CD4-positive, alpha-beta memory T cell (primary cell): ENCODE results near the gene GRPEL1. TPM values are rescaled to one million over a fixed set of nuclear protein-coding genes. Genes with fewer than 3 reads are reported as not detected.
"Not testable (repeated sequence)": the region's sequence is repeated elsewhere in the genome, so short reads cannot be mapped to it uniquely, and the experiment has no call there.

ENCODE experiments used
- CTCF ChIA-PET: fragments of 350-600 bp; sonication (Branson Sonifier 250); formaldehyde crosslinking; loops from one replicate; lab custom pipeline; 2021; ENCODE audit warnings: inconsistent platforms; ENCODE audit not compliant: partially characterized antibody; lab: Charles Lee
- POLR2A ChIA-PET: fragments of 350-600 bp; sonication (Branson Sonifier 250); formaldehyde crosslinking; loops from one replicate; lab custom pipeline; 2021; ENCODE audit not compliant: partially characterized antibody; lab: Charles Lee
- DNase-seq, 5 donors: peaks; one replicate each; pipeline versions ENCODE4 v3.0.0 to v3.0.0-alpha.2; 2020 to 2022; ENCODE audit warnings: mixed read lengths in 1 of 5
- H3K27ac ChIP-seq: one replicate; pipeline ENCODE4 v1.7.0; 2013; ENCODE audit warnings: low read depth, low read length
- H3K27me3 ChIP-seq: 2 replicates; pipeline ENCODE4 v1.7.0; 2013; ENCODE audit warnings: mild to moderate bottlenecking, low read length, moderate library complexity; ENCODE audit not compliant: insufficient read depth
- H3K36me3 ChIP-seq: 2 replicates; pipeline ENCODE4 v1.7.0; 2013; ENCODE audit warnings: mild to moderate bottlenecking, low read length, moderate library complexity; ENCODE audit not compliant: insufficient read depth
- H3K4me1 ChIP-seq: 2 replicates; pipeline ENCODE4 v1.7.0; 2013; ENCODE audit warnings: mild to moderate bottlenecking, low read length, moderate library complexity; ENCODE audit not compliant: insufficient read depth
- H3K4me3 ChIP-seq, 2 donors: one replicate each; pipeline ENCODE4 v1.7.0; 2013; ENCODE audit warnings: low read length in 2 of 2, mild to moderate bottlenecking in 1 of 2
- H3K9me3 ChIP-seq, 2 donors: one replicate each; pipeline ENCODE4 v1.7.0; 2013; ENCODE audit warnings: low read length in 2 of 2, control low read depth in 1 of 2; ENCODE audit not compliant: control insufficient read depth in 1 of 2
- H3K27ac Mint-ChIP-seq, 7 donors: one replicate each; pipeline ENCODE4 v1.8.0; 2020 to 2021; ENCODE audit warnings: mixed read lengths in 7 of 7, mild to moderate bottlenecking in 6 of 7, inconsistent platforms in 3 of 7, moderate library complexity in 3 of 7
- H3K27me3 Mint-ChIP-seq, 2 donors: one replicate each; pipeline ENCODE4 v1.8.0; 2020 to 2021; ENCODE audit warnings: mixed read lengths in 2 of 2
- H3K36me3 Mint-ChIP-seq, 2 donors: one replicate each; pipeline ENCODE4 v1.8.0; 2020 to 2021; ENCODE audit warnings: mixed read lengths in 2 of 2, inconsistent platforms in 1 of 2, mild to moderate bottlenecking in 1 of 2
- H3K4me1 Mint-ChIP-seq, 4 donors: one replicate each; pipeline ENCODE4 v1.8.0; 2020 to 2021; ENCODE audit warnings: mixed read lengths in 4 of 4, mild to moderate bottlenecking in 1 of 4
- H3K4me3 Mint-ChIP-seq, 8 donors: one replicate each; pipeline ENCODE4 v1.8.0; 2020 to 2021; ENCODE audit warnings: mixed read lengths in 8 of 8, mild to moderate bottlenecking in 7 of 8, moderate library complexity in 6 of 8, inconsistent platforms in 3 of 8
- H3K9me3 Mint-ChIP-seq, 8 donors: one replicate each; pipeline ENCODE4 v1.8.0; 2020 to 2021; ENCODE audit warnings: mixed read lengths in 8 of 8, mild to moderate bottlenecking in 5 of 8, inconsistent platforms in 3 of 8, moderate library complexity in 1 of 8
- intact Hi-C: fragments of 100-400 bp; cut with micrococcal nuclease; formaldehyde crosslinking; loops from one replicate; pipeline ENCODE4 v1.15.1; 2023
- polyA plus RNA-seq, 2 donors: library from polyadenylated mRNA; unstranded; fragments of 300-500 nt; fragmentation: Illumina TruSeq; gene quantifications; one replicate each; pipeline ENCODE4 v1.2.3, GENCODE V29; 2021
- total RNA-seq, 2 experiments: library from RNA; stranded (reverse); gene quantifications; one replicate each; pipeline ENCODE4 v1.2.3, GENCODE V29; 2021

The GRPEL1 gene
- total and polyA plus RNA-seq, 4 experiments from 2014 or later: 35.3 to 77.2 (median 46.9) TPM

DNA sequence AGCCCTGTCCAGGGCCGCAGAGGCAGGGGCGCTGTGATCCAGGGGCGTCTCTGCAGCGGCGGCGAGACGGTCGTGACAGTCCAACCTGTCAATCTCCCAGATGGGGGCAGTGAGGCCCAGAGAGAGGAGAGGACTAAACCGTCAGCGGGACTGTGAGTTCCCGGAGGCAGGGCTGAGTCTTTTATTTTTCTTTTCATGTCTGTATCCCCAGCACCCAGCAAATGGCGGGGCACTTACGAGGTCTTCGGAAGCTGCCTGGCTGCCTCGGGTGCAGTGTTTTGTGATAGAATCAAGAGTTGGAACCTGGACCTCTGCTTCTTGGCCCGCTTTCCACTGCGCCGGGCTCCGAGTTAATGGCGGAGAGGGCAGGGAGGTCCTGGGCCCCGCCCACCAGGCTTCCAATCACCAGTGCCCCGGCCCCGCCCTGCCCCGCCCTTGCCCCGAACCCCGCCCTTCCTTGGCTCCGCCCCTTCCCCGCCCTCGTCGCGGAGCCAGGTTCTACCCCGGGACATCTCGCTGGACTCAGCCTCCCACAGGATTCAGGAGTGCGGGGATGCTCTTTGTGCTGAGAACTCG is 35.3 kb upstream of the GRPEL1 start:
- Mint-ChIP-seq H3K4me3 (peak overlapping the region; percentile 90 to 94 (median 92)), H3K36me3 (no peaks in the 10 kb centered on the region), H3K27me3 (no peaks in the 10 kb centered on the region), H3K9me3 (peaks cover 0 to 1% (median 0%) of the 10 kb centered on the region in 8 donors), H3K4me1 (peaks cover 9 to 25% (median 16%) of the 10 kb centered on the region in 4 donors), H3K27ac (peak overlapping the region; percentile 22 to 91 (median 87))
- Histone ChIP-seq H3K4me1 (peaks cover 21% of the 10 kb centered on the region), H3K27me3 (no peaks in the 10 kb centered on the region), H3K36me3 (no peaks in the 10 kb centered on the region), H3K27ac (peak overlapping the region; percentile 54), H3K9me3 (no peaks in the 10 kb centered on the region), H3K4me3 (peak overlapping the region; percentile 39 to 69)
- DNase-seq: peak; percentile 70 to 82 (median 76)
- intact Hi-C loops: loop anchor here (1.0 kb wide), 1 partner anchor 35 kb away; the partner anchor contains the start of gene GRPEL1
- ChIA-PET CTCF (interaction anchor here (0.7 to 2.1 kb wide), 8 partner anchors 8 to 250 kb away, joined by 3 to 7 read pairs (median 3); partner anchors contain the start of gene GRPEL1), POLR2A (no interaction called here)

DNA sequence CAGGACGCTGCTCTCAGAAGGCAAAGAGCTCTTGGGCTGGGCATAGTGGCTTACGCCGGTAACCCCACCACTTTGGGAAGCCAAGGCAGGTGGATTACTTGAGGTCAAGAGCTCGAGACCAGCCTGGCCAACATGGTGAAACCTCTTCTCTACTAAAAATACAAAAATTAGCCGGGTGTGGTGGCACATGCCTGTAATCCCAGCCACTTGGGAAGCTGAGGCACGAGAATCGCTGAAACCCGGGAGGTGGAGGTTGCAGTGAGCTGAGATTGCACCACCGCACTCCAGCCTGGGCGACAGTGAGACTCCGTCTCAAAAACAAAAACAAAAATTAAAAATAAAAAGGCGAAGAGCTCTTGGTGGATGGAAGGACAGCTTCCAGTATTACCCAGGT is 34.6 kb upstream of the GRPEL1 start:
- POLR2A ChIA-PET: interaction anchor here (0.6 kb wide), 1 partner anchor 1366 kb away, joined by 3 read pairs; no protein-coding TSS in a partner anchor
- H3K36me3 ChIP-seq, H3K9me3 Mint-ChIP-seq, H3K27me3 ChIP-seq, H3K27me3 Mint-ChIP-seq, H3K9me3 ChIP-seq, intact Hi-C loops, H3K36me3 Mint-ChIP-seq: not testable (repeated sequence)
- Mint-ChIP-seq H3K4me3 (peak overlapping the region; percentile 90 to 94 (median 92)), H3K4me1 (peaks cover 9 to 25% (median 16%) of the 10 kb centered on the region in 4 donors), H3K27ac (peak overlapping the region in 3 of 7 donors; percentile 62 to 88 (median 74))
- DNase-seq: peak in 2 of 5 donors; percentile 4 to 11
- CTCF ChIA-PET: interaction anchor here (0.7 to 2.1 kb wide), 12 partner anchors 9 to 700 kb away, joined by 3 to 7 read pairs (median 3); partner anchors contain the start of gene GRPEL1
- Histone ChIP-seq H3K4me3 (peak overlapping the region; percentile 39 to 69), H3K27ac (peak overlapping the region; percentile 54), H3K4me1 (peaks cover 21% of the 10 kb centered on the region)

DNA sequence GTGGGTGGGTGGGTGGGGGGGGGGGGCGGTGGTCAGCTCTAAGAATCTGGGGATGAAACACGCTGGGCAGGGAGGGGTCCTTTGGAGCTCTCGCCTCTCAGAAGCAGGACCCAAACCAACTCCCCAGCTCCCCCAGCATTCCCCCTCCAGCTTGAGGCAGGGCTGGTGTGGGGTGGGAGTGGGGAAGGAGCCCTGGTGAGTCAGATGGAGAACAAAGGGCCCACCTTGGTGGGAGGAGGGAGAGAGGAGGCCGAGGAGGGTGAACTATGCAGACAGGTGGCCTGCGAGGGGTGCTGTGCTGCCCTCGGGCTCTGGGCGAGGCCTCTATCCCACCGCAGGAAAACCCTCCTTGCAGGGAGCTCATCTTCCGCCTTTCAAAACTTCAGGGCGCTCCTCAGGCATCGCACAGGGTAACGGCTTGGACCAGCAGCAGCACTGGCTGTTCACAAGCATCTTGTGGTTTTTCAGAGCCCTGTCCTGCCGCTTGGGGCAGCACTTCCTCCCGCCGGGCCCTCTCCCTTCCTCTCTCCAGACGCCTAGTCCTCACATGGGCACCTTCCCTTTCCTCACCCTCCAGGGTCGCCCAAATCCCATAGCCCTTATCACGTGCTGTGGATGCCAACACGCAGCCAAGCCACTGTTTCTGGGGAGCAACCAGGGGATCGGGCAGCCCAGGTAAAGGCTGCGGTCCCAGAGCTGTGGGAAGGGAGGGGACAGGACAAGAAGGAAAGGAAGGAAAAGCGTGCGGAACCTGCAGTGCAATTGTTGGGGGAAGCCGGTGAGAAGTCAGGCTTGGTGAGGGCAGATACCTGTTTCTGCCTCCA is 34.0 kb upstream of the GRPEL1 start:
- DNase-seq: peak; percentile 32 to 55 (median 35)
- H3K36me3 Mint-ChIP-seq: no peaks in the 10 kb centered on the region
- H3K9me3 ChIP-seq: no peaks in the 10 kb centered on the region
- H3K4me3 Mint-ChIP-seq: peak overlapping the region; percentile 90 to 94 (median 92)
- H3K36me3 ChIP-seq: no peaks in the 10 kb centered on the region
- H3K27me3 ChIP-seq: no peaks in the 10 kb centered on the region
- H3K27me3 Mint-ChIP-seq: no peaks in the 10 kb centered on the region
- intact Hi-C loops: no loop called here
- CTCF ChIA-PET: interaction anchor here (0.6 to 2.1 kb wide), 17 partner anchors 8 to 700 kb away, joined by 3 to 7 read pairs (median 3); partner anchors contain the start of gene GRPEL1
- peak overlapping the region; percentile 23 to 69 for H3K4me3 ChIP-seq
- no peak overlapping the region for H3K27ac ChIP-seq
- POLR2A ChIA-PET: interaction anchor here (0.6 to 1.1 kb wide), 2 partner anchors 34 to 1366 kb away, joined by 3 to 4 read pairs; partner anchors contain the start of gene GRPEL1
- peaks cover 21% of the 10 kb centered on the region for H3K4me1 ChIP-seq
- peak overlapping the region in 5 of 7 donors; percentile 37 to 86 (median 74) for H3K27ac Mint-ChIP-seq
- H3K9me3 Mint-ChIP-seq: peaks cover 0 to 1% (median 0%) of the 10 kb centered on the region in 8 donors
- peaks cover 9 to 25% (median 16%) of the 10 kb centered on the region in 4 donors for H3K4me1 Mint-ChIP-seq

DNA sequence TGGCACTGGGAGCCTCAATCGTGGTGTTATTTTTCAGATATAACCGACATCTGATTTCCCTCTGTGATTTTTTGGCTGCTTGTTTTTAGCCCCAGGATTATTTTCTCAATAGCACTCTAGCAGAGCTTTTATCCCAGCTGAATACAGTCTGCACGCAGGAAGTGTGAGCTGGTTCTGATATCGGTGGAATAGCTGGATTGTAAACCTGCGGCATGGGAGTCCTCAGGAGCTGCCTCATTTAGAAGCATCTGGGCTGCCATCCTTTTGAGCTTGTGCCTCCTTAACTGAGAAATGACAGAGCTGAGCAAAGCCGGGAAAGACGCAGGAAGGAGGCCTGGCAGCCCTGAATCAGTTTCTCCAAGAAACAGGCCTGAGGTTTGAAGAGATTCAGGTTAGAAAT is 28.4 kb upstream of the GRPEL1 start:
- H3K4me1 ChIP-seq: no peaks in the 10 kb centered on the region
- no peaks in the 10 kb centered on the region for H3K27me3 ChIP-seq
- H3K27ac Mint-ChIP-seq: peak overlapping the region in 2 of 7 donors; percentile 25 to 42
- no peak for DNase-seq
- H3K36me3 Mint-ChIP-seq: no peaks in the 10 kb centered on the region
- no peak overlapping the region for H3K4me3 ChIP-seq
- intact Hi-C loops: no loop called here
- H3K9me3 Mint-ChIP-seq: no peaks in the 10 kb centered on the region
- no peak overlapping the region for H3K27ac ChIP-seq
- no peak overlapping the region for H3K4me3 Mint-ChIP-seq
- ChIA-PET CTCF (no interaction called here), POLR2A (no interaction called here)
- no peaks in the 10 kb centered on the region for H3K36me3 ChIP-seq
- no peaks in the 10 kb centered on the region for H3K9me3 ChIP-seq
- peaks cover 11 to 12% of the 10 kb centered on the region in 2 donors for H3K27me3 Mint-ChIP-seq
- H3K4me1 Mint-ChIP-seq: peaks cover 0 to under 1% (median under 1%) of the 10 kb centered on the region in 4 donors

DNA sequence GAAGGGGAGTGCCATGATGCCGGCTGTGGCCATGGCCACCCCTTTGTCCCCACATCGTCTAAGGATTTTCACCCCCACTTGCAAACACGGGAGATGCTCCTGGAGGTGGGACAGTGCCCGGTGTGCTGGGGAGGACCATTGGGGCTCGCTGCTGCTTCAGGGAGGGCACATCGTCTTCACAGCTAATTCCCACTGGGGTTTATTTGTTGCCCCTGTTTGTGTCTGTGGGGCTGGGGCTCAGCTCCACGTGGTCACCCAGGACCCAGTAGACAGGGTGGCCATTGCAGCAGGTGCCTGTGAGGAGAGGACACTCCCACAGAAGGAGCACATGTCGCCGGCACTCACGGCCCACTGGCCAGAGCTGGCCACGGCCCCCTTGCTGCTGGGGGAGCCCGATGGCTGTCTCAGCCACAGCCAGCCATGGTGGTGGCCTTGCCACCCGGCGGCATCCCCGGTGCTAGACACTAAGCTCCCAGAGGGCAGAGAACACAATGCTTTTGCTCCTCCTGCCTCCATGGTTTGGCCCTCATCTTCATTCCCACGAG is 27.8 kb upstream of the GRPEL1 start:
- DNase-seq: no peak
- intact Hi-C loops: no loop called here
- POLR2A ChIA-PET: interaction anchor here (0.6 kb wide), 1 partner anchor 180 kb away, joined by 3 read pairs; no protein-coding TSS in a partner anchor
- H3K27ac ChIP-seq: no peak overlapping the region
- no peaks in the 10 kb centered on the region for H3K36me3 ChIP-seq
- no peaks in the 10 kb centered on the region for H3K36me3 Mint-ChIP-seq
- no peaks in the 10 kb centered on the region for H3K9me3 Mint-ChIP-seq
- H3K4me3 Mint-ChIP-seq: no peak overlapping the region
- no peaks in the 10 kb centered on the region for H3K27me3 ChIP-seq
- H3K4me1 Mint-ChIP-seq: no peaks in the 10 kb centered on the region
- H3K9me3 ChIP-seq: no peaks in the 10 kb centered on the region
- CTCF ChIA-PET: interaction anchor here (0.7 kb wide), 1 partner anchor 69 kb away, joined by 4 read pairs; no protein-coding TSS in a partner anchor
- peak overlapping the region in 1 of 7 donors; percentile 42 for H3K27ac Mint-ChIP-seq
- no peak overlapping the region for H3K4me3 ChIP-seq
- no peaks in the 10 kb centered on the region for H3K4me1 ChIP-seq
- H3K27me3 Mint-ChIP-seq: peaks cover 11 to 12% of the 10 kb centered on the region in 2 donors

DNA sequence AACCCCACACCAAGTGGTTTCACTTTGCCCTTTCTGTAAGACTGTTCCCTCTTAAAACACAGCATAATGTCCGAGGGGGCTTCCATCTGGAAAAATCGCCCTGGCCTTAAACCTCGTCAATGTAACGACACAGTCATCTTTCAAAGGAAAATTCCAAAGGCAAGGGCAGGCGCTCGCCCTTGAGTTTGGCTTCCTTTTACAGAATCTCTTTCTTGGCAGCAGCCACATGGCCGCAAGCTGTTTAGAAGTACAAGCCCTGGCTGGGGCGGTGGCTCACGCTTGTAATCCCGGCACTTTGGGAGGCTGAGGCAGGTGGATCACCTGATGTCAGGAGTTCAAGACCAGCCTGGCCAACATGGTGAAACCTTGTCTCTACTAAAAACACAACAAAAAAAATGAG is 27.1 kb upstream of the GRPEL1 start:
- ChIA-PET POLR2A (interaction anchor here (0.6 kb wide), 1 partner anchor 180 kb away, joined by 3 read pairs; no protein-coding TSS in a partner anchor), CTCF (interaction anchor here (0.7 kb wide), 1 partner anchor 16 kb away, joined by 4 read pairs; no protein-coding TSS in a partner anchor)
- H3K4me1 Mint-ChIP-seq: no peaks in the 10 kb centered on the region
- H3K27ac Mint-ChIP-seq: no peak overlapping the region
- H3K36me3 Mint-ChIP-seq: no peaks in the 10 kb centered on the region
- Histone ChIP-seq H3K27me3 (no peaks in the 10 kb centered on the region), H3K9me3 (no peaks in the 10 kb centered on the region), H3K4me1 (no peaks in the 10 kb centered on the region), H3K27ac (no peak overlapping the region), H3K4me3 (no peak overlapping the region), H3K36me3 (no peaks in the 10 kb centered on the region)
- intact Hi-C loops: no loop called here
- no peak for DNase-seq
- H3K27me3 Mint-ChIP-seq: peaks cover 11 to 12% of the 10 kb centered on the region in 2 donors
- H3K9me3 Mint-ChIP-seq: no peaks in the 10 kb centered on the region
- no peak overlapping the region for H3K4me3 Mint-ChIP-seq
